ENCODE measurements around the gene SALL4. TPM values are rescaled to one million over a fixed set of nuclear protein-coding genes. Genes with fewer than 3 reads are reported as not detected.

The SALL4 gene
- total and polyA plus RNA-seq, 2 of the 8 experiments (the other 6 are each of a cell fraction or from before 2014, with no cell fraction given), result 108 to 235 TPM

- Histone ChIP-seq H3K27me3 (replicated peaks in 1 of 4; ENCODE audit: control insufficient read depth in 3 of 4, extremely low read depth in 1 of 4, insufficient read depth in 3 of 4, low read length in 3 of 4) (no peaks in the 10 kb centered on the region), H3K79me2 (ENCODE audit: control insufficient read depth in 1 of 2, insufficient read depth in 2 of 2, low read length in 2 of 2) (peaks cover 31 to 88% of the 10 kb centered on the region in 2 experiments), H3K14ac (ENCODE audit: insufficient read length) (no peak overlapping the region), H3K56ac (replicated peaks; ENCODE audit: insufficient read length, low read depth, low read length) (no peak overlapping the region), H4K91ac (replicated peaks; ENCODE audit: insufficient read length, low read length) (no peak overlapping the region), H3K27ac (ENCODE audit: low read depth, low read length) (no peak overlapping the region), H2BK5ac (ENCODE audit: low read depth, low read length) (no peak overlapping the region), H2BK12ac (ENCODE audit: low read depth, low read length) (no peak overlapping the region), H3K4ac (replicated peaks; ENCODE audit: insufficient read length, low read depth, low read length) (no peak overlapping the region), H4K5ac (ENCODE audit: insufficient read length, low read depth, low read length) (no peak overlapping the region), H3K23me2 (ENCODE audit: low read depth, low read length) (no peaks in the 10 kb centered on the region), H3K79me1 (ENCODE audit: low read depth, low read length) (peaks cover 20% of the 10 kb centered on the region), H3K4me2 (ENCODE audit: insufficient read depth in 1 of 2, low read depth in 2 of 2, low read length in 2 of 2) (no peak overlapping the region), H3K9ac (replicated peaks in 1 of 4; ENCODE audit: extremely low read depth in 1 of 4, low read depth in 3 of 4, low read length in 3 of 4) (no peak overlapping the region), H3K18ac (ENCODE audit: extremely low read depth, low read length) (no peak overlapping the region), H3K9me3 (ENCODE audit: insufficient read depth in 2 of 2, low read depth in 1 of 2, low read length in 1 of 2) (no peaks in the 10 kb centered on the region), H2BK15ac (ENCODE audit: low read length) (no peak overlapping the region), H2AFZ (ENCODE audit: low read length) (no peak overlapping the region), H2AK5ac (ENCODE audit: low read depth, low read length) (no peak overlapping the region), H3K23ac (ENCODE audit: insufficient read length) (no peak overlapping the region), H3K36me3 (ENCODE audit: control insufficient read depth in 2 of 4, insufficient read depth in 4 of 4, low read length in 3 of 4) (peaks cover 48 to 99% (median 80%) of the 10 kb centered on the region in 4 experiments), H3K4me3 (ENCODE audit: extremely low read depth in 1 of 4, insufficient read depth in 2 of 4, low read depth in 3 of 4, low read length in 4 of 4) (no peak overlapping the region), H3K4me1 (replicated peaks in 1 of 4; ENCODE audit: control insufficient read depth in 3 of 4, insufficient read depth in 4 of 4, low read length in 3 of 4) (peaks cover under 1 to 4% (median 2%) of the 10 kb centered on the region in 4 experiments; a peak in 5 of 7 replicates), H2BK120ac (replicated peaks; ENCODE audit: low read depth, low read length) (no peak overlapping the region), H4K20me1 (replicated peaks in 1 of 2; ENCODE audit: control insufficient read depth in 1 of 2, insufficient read depth in 2 of 2, low read length in 2 of 2) (peaks cover 36 to 49% of the 10 kb centered on the region in 2 experiments), H2BK20ac (ENCODE audit: low read length) (no peak overlapping the region), H4K8ac (ENCODE audit: extremely low read depth, insufficient read depth, low read length) (no peak overlapping the region; the same call in 1 of the 2 replicates)
- DNase-seq (ENCODE audit: low read depth in 1 of 2, low spot score in 2 of 2) (no peak), FAIRE-seq (no peak)
- TF ChIP-seq RBBP5 (IDR thresholded peaks at IDR 0.05; ENCODE audit: borderline replicate concordance, low read depth, low read length) (no peak), CTBP2 (IDR thresholded peaks at IDR 0.05; ENCODE audit: borderline replicate concordance, insufficient read depth, insufficient read length, low read length) (no peak), RAD21 (IDR thresholded peaks at IDR 0.05 in 1 of 2, conservative IDR thresholded peaks at IDR 0.05 in 1 of 2; ENCODE audit: low read depth in 2 of 2, low read length in 2 of 2) (no peak)
- 93% methylated on average over 14 of the region's 14 CpGs; no CpG with 5 or more reads in 1 of the 2 experiments for WGBS, 2 experiments (ENCODE audit: extremely low coverage in 1 of 2, insufficient coverage in 1 of 2, insufficient read length in 1 of 2, insufficient replicate concordance in 2 of 2, low coverage in 1 of 2, low lambda C conversion rate in 2 of 2, missing lambda C conversion rate in 1 of 2)
- ChIA-PET CTCF (ENCODE audit: partially characterized antibody) (interaction anchor here (0.5 to 1.0 kb wide), 2 partner anchors 56 to 144 kb away, joined by 3 to 4 read pairs; no protein-coding TSS in a partner anchor), POLR2A (ENCODE audit: partially characterized antibody) (interaction anchor here (0.6 to 5.7 kb wide), 4 partner anchors 8 to 117 kb away, joined by 3 to 23 read pairs (median 8); no protein-coding TSS in a partner anchor)
Observed at GRCh38 chr20:51788822-51789221, 13.5 kb downstream of the SALL4 start.
